NCI-H2196 treated with DMSO at 0.1 percent for 48 hours (cell line): Measurements from ENCODE around the gene STRA8.

ENCODE experiments used
- DNase-seq: peaks from one replicate; lab custom pipeline; 2025; ENCODE audit not compliant: unreplicated experiment; lab: John Stamatoyannopoulos, UW

Gene STRA8, protein sequence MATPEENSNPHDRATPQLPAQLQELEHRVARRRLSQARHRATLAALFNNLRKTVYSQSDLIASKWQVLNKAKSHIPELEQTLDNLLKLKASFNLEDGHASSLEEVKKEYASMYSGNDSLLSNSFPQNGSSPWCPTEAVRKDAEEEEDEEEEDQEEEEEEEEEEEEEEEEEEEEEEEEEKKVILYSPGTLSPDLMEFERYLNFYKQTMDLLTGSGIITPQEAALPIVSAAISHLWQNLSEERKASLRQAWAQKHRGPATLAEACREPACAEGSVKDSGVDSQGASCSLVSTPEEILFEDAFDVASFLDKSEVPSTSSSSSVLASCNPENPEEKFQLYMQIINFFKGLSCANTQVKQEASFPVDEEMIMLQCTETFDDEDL

DNA sequence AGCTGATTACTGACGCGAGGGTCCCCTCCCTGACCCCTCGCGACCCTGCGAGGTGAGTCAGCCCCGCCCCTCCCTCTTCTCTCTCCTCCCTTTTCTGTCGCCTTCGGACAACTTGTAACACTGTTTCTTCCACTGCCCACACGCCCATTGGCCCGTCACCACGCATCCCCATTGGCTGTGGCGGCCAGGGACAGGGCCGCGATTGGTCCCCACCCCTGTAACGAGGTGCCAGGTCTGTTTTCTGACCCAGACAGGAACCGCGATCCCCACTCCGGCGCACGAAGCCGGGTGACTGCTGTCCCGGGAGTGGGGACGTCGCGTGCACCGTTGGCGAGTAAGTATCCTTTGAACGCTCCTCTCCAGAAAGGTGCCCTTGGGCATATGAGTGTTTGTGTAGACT lies at the start of gene STRA8:
STRA8 (plus strand) TSS at position 269 of the 400 bp plus-strand sequence. CDS start 6,687 bp downstream, outside the sequence.
- DNase-seq = no peak

GRCh38 chr7:135184254-135184841 lies 49.3 kb upstream of the STRA8 start:
- no peak for DNase-seq

- no peak for DNase-seq
Observed at GRCh38 chr7:135185471-135186260, 48.0 kb upstream of the STRA8 start.

DNA sequence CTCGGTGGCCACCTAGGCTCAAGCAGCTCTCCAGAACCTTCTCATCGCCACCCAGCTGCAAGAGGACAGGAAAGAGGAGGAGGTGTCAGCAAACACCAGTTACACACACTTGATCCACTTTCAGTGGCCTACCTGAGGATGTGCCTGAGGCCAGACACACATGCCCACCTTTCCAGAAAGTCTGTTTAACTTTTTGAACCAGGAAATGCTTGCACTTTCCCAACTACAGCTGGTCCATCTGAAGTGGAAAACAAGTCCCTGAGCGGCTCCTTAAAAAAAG lies 47.4 kb upstream of the STRA8 start:
- no peak for DNase-seq

GRCh38 chr7:135186841-135187253 lies 46.8 kb upstream of the STRA8 start:
- no peak for DNase-seq

GRCh38 chr7:135188298-135188984 lies 45.2 kb upstream of the STRA8 start:
- no peak for DNase-seq

DNA sequence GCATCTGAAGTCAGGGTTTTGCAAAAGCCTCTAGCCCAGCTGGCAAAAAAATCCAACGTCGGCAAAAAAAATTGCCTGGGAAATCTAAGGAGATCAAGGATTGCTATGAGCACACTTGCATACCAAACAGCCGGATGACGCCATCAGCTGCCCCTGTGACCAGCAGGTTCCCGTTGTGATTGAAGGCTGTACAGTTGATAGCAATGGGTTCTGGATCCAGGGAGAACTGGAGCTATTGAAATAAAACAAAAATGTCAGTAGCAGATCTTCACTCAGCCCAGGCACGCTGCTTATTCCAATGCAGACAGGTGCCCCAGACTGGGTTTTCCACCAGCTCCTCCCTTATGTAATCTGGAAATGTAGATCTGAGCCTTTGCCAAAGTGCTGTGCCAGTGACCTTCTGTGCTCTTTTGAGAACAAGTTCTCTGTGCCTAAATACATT lies 44.4 kb upstream of the STRA8 start:
- no peak for DNase-seq

- no peak for DNase-seq
Observed at GRCh38 chr7:135189961-135190360, 43.7 kb upstream of the STRA8 start.

DNA sequence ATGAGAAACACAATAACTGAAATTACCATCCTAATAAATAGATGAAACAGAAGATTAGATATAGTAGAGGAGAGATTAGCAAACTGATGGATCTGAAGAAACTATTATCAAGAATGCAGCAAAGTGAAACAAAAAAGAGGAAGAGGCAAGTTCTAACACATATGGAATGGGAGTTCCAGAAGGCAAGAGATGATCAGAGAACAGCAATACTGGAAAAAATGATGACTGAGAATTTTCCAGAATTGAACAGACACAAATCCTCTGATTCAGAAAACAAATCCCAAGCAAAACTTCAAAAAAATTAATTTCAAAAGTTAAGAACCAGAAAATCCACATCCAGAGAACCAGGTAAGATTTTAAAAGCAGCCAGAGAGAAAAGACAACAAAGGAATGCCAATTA lies 42.9 kb upstream of the STRA8 start:
- no peak for DNase-seq

- no peak for DNase-seq
Observed at GRCh38 chr7:135192914-135193536, 40.6 kb upstream of the STRA8 start.

DNA sequence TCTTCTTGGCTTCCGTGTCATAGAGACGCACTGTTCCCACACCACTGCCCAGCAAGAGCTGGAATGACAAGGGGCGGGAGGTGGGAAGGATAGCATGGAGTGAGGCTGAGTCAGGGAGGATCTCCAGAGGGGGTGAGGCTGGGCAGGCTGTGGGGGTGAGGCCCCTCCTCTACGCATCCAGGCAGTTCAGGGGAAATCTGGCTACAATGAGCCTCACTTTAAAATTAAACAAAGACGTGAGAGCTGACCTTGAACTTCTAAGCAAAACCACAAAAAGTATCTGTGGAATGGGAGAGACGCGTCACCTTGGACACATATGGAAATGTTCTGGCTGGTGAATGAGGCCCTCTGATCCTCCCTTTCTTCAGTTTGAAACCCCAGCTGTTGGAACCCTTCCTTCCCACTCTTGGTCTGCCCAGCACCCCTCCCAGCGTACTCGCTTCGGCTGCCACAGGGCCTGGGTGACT lies 40.0 kb upstream of the STRA8 start:
- no peak for DNase-seq

GRCh38 chr7:135194494-135195095 lies 39.0 kb upstream of the STRA8 start:
- DNase-seq = no peak

DNA sequence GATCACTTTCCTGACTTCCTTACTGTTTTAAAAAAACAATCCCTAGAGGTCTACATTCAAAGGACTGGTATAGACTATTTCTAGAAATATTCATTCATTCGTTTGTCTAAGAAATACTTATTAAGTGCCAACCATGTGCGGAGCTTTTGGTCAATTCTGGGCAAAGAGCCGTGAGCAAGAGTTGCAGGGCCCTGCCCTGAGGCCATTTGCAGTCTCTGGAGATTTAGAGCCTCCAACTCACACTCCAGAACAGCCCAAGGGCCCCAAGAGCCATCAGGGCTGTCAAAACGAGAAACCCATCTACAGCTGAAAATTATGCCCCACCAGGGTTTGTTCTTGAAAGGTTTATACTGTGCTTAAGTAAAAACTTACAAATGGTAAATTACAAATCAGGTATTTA lies 38.5 kb upstream of the STRA8 start:
- DNase-seq = no peak

- DNase-seq = no peak
Observed at GRCh38 chr7:135195968-135196629, 37.5 kb upstream of the STRA8 start.

DNA sequence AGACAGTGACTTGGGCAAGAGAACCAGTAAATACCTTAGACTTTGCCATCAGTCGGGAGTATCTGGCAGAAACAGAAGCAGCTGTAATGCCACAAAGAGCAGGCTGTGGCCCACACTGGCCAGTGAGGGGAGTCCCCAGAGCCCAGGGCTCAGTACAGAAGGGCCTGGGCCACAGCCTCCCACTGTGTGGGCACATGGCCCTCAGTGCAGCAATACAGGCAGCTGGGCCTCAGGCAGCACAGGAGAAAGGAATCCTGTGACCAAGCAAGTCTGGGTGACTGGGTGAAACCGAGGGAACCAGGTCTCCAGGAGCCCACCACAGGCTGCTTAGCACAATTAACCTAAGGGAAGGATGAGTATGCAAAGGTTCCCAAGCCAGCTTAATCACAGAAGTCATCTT lies 36.3 kb upstream of the STRA8 start:
- DNase-seq = no peak

- no peak for DNase-seq
Observed at GRCh38 chr7:135197906-135198655, 35.6 kb upstream of the STRA8 start.

GRCh38 chr7:135199439-135199838 lies 34.2 kb upstream of the STRA8 start:
- DNase-seq = no peak

DNA sequence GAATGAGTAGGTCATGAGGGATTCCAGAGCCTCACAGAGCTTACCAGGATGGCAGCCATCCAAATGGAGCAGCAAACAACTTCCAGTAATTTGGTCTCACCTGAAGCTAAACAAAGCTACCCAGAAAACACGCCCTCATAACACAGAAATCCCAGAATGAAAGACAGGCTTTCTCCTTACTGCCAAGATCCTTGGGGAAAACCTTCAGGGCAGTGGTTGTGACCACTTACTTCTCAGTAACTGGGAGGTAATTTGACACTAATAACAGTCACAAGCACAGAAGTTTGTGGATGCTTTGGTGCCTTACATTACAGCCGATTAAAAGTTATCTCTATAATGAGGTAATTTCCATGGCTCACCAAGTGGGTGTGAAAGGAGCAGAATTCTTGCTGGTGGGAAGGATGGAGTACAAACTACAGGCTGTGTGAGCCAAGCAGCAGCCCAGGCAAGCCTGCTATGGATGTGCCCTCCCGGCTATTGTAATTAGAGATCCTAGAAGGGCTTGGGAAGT lies 32.8 kb upstream of the STRA8 start:
- DNase-seq = no peak

GRCh38 chr7:135201350-135201749 lies 32.3 kb upstream of the STRA8 start:
- DNase-seq = no peak
